ENCODE results near the gene C1QTNF1.

The C1QTNF1 gene, protein sequence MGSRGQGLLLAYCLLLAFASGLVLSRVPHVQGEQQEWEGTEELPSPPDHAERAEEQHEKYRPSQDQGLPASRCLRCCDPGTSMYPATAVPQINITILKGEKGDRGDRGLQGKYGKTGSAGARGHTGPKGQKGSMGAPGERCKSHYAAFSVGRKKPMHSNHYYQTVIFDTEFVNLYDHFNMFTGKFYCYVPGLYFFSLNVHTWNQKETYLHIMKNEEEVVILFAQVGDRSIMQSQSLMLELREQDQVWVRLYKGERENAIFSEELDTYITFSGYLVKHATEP

DNA sequence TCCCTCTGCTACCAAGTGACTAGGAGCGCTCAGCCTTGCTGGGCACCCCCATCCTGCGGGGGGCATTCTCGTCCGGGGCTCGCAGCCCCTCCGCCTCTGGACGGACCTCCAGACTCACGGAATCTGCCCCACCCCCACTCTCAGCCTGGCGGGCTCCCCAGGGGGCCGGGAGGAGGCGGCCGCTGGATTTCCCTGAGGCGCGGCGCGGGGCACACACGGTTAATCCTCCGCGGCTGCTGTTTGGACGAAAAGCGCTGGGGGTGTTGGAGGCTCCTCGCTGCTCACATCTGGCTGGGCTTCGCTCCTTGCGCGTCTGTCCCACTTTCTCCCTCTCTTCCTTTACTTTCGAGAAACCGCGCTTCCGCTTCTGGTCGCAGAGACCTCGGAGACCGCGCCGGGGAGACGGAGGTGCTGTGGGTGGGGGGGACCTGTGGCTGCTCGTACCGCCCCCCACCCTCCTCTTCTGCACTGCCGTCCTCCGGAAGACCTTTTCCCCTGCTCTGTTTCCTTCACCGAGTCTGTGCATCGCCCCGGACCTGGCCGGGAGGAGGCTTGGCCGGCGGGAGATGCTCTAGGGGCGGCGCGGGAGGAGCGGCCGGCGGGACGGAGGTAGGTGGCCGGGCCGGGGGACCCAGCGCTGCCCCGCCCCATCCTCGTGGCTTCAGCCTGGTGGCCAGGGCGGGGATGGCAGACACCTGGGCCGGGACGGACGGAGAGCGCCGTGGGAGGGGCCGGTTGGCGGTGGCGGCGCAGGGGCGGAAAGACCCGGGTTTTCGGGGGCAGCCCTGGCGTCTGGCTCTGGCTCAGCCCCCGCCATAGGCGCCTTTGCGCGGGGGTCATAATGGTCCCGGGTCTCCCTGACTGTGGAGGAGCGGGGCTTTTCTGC lies at the start of gene C1QTNF1:
Gene C1QTNF1, plus strand, starts transcription at position 284 of the 886 bp plus-strand sequence. CDS start 19,800 bp downstream, outside the sequence.
- peak; percentile 57 for DNase-seq (ENCODE audit: low spot score)

GRCh38 chr17:78974635-78975591 lies 49.1 kb upstream of the C1QTNF1 start:
- DNase-seq (ENCODE audit: low spot score): no peak

- no peak for DNase-seq (ENCODE audit: low spot score)
Measured at GRCh38 chr17:78976907-78977680, 46.9 kb upstream of the C1QTNF1 start.

DNA sequence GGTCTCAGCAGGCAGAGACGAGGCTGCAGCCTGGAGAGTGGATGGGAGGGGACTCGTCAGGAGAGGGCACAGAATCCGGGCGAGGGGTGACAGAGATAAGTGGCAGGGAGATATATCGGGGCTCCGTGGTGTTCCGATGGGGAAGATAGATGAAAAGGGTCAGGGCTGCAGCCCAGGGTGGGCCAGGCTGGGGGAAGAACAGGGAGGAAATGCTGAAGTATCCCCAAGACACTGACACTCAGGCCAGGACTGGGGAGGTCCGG lies 46.4 kb upstream of the C1QTNF1 start:
- DNase-seq (ENCODE audit: low spot score): no peak

DNA sequence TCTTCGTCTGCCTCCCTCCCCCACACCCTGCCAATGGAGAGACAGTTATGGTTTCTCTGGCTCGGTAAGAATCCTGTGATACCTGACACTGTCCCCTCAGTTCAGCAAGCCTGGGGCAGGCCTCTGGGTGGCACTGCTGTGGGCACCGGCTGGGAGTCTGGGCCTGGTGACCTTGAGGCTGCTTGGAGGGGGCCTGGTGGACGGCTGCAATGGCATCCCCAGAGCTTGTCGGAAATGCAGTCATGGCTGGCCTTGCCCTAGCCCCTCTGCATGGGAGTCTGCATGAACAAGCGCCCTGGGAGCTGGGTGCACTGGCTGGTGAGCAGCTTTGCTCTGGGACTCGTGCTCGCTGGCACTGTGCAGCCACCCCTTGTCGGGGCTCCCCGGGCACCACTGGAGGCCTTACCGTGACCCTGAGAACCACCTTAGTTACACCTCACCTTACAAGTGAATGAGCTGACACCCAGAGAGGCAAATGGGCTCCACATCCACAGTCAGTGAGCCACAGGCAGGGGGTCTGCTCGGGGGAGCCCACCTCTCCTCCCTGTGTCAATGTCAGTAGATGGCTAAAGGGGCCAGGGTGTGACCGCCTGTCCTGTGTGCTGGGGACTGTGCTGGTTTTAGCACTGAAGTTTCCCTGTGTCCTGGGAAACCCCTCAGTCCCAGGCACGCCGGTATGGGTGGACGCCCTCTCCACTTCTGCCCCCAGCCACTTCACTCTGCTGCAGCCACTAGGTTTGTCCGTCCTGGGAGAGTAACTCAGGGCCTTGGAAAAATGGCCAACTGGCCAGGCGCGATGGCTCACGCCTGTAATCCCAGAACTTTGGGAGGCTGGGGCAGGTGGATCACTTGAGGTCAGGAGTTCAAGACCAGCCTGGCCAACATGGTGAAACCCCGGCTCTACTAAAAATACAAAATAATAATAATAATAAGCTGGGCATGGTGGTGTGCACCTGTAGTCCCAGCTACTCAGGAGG lies 45.7 kb upstream of the C1QTNF1 start:
- DNase-seq (ENCODE audit: low spot score): no peak

- peak; percentile 88 for DNase-seq (ENCODE audit: low spot score)
Measured at GRCh38 chr17:78979780-78980623, 44.0 kb upstream of the C1QTNF1 start, which contains the start of gene LGALS3BP. TSS of gene LGALS3BP (minus strand) at chr17:78979923. CDS start at chr17:78977191, 2,732 bp downstream.

GRCh38 chr17:78980624-78980972 lies 43.4 kb upstream of the C1QTNF1 start:
- no peak for DNase-seq (ENCODE audit: low spot score)

- DNase-seq (ENCODE audit: low spot score): no peak
Measured at GRCh38 chr17:78981010-78981888, 42.7 kb upstream of the C1QTNF1 start.

DNA sequence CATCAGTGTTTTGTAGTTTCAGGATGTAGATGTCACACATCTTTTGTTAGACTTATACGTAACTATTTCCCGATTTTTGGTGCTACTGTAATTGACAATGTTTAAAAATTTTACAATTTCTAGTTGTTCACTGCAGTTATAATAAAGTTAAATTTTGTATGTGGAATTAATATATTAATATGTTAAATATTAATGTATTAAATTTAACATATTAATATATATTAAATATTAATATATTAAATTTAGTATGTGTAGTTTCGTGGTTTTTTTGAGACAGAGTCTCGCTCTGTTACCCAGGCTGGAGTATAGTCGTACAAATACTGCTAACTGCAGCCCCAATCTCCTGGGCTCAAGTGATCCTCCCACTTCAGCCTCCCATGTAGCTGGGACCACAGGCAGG lies 38.6 kb upstream of the C1QTNF1 start:
- DNase-seq (ENCODE audit: low spot score): no peak

DNA sequence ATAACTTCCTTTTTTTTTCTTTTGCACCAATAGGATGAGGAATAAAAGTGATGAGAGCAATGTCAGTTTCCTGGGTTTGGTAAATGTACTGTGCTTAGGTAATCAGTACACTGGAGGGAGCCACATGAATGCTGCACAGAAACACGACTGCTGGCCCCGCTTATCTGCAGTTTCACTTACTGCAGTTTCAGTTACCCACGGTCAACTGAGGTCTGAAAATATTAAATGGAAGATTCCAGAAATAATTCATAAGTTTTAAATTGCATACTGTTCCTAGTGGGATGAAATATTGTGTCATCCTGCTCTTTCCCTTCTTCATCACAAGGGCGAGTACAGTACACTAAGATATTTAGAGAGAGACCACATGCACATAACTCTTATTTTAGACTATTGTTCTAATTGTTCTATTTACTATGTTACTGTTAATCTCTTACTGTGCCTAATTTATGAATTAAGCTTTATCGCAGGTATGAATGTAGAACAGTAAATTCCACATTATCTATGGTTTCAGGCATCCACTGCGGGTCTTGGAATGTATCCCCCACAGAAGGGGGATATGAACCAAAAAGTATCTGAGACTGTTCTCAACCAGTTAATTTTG lies 37.8 kb upstream of the C1QTNF1 start:
- no peak for DNase-seq (ENCODE audit: low spot score)

DNA sequence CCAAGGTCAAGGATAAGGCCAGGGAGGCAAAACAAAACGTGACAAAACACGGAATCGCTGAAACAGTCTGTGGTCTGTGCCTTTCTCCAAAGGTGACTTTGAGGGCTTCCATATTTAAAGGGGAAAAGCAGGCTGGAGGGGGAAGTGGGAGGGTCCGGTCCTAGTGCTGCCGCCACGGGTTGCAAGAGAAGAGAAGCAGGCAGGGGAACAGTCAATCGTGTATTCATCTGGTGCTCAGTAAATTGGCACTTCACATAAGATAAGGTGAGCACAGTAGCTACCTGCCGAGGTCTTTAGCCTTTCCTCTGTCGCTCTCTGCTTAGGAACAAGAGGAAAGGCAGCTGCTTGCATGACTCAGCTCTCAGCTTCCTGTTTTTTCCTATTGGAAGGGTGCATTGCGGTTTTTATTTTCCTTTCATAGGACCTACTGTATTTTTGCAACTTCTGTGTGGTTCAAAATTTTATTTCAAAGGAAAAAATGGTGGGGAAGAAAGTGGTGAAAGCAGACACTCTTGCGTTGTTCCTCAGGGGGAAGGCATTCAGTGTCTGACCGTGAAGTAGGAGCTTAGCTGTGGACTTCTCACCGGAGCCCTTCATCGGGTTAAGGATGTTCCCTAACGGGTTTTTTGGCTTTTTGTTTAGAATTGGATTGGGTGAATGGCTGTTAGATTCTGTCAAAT lies 37.2 kb upstream of the C1QTNF1 start:
- peak; percentile 50 for DNase-seq (ENCODE audit: low spot score)

DNA sequence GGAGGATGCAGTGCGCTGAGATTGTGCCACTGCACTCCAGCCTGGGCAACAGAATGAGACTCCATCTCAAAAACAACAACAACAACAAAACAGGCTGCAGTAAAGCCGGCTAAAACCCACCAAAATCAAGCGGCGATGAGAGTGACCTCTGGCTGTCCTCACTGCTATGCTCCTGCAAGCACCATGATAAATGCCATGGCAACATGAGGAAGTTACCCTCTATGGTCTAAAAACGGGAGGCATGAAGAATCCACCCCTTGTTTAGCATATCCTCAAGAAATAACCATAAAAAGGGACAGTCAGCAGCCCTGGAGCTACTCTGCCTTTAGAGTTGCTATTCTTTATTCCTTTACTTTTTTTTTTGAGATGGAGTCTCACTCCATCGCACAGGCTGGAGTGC lies 35.8 kb upstream of the C1QTNF1 start:
- DNase-seq (ENCODE audit: low spot score): no peak

DNA sequence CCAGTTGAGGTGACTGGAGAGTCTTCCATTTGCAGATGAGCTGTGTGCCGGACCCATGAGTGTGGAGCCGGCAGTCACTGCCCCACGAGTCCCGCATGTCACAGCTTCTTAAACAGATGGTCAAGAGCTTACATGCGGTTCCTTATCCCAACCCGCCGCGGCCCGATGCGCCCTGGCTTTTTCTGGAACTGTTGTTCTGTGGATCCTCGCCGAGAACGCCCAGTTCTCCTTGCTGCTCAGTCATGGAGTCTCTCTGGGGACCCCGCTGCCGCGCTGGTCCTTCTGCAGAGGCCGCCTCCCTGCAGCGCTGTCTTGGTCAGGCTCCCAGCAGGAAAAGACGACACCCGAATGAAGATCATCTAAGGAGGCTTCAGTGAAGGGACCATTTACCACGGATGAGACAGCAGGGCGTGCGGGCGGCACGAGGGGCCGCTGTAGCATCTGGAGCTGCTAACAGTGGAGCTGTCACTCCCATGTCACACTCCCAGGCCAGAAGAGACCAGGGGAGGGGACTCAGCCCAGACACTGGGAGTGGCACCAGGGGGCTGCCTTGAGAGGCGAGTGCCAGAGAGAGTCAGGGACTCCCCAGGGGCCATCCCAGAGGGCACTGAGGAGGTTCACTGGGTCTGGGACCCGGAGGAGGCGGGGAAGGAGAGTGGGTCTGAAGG lies 33.5 kb upstream of the C1QTNF1 start:
- DNase-seq (ENCODE audit: low spot score): no peak

GRCh38 chr17:78991017-78991738 lies 32.8 kb upstream of the C1QTNF1 start:
- DNase-seq (ENCODE audit: low spot score): no peak

DNA sequence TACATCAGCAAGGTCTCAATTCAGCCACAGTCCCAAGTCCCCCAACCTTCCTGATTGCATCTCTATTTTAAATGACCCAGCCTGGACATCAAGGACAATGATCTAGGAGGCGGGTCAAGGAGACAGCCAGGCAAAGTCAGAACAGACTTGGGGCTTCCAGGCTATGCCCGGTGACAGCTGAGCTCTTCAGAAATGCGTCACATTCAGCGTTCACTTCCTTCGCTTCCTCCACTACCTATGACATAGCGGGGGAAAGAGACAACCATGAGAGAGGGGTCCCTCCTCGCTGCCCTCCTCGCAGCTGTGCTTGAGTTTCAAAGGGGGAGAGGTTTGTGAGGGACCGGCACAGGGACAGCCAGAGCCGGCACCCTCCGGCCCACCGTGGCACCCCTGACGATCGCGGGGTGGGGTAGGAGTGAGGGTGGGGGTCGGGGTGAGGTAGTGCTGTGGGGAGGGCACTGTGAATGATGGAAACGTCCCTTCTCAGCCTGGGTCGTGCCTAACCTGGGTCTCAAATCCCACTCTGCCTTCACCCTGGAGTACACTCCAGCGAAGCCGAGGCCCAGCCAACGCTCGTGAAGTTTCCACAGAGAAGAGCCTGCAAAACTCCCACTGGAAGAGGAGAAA lies 31.9 kb upstream of the C1QTNF1 start:
- DNase-seq (ENCODE audit: low spot score): no peak

All from LoVo (cell line).